Measurements from ENCODE around the gene MAB21L3.

- peak; percentile 93 to 96 (median 95) for TF ChIP-seq CTCF (IDR thresholded peaks at IDR 0.05)
- TF ChIP-seq EP300 (IDR thresholded peaks at IDR 0.05): peak in 1 of 2 donors; percentile 29
Measured at GRCh38 chr1:116151739-116152576, 40.8 kb downstream of the MAB21L3 start.

Measured in tibial nerve (tissue), 4 donors.